ENCODE measurements around the gene C16orf92.

C16orf92 gene

DNA sequence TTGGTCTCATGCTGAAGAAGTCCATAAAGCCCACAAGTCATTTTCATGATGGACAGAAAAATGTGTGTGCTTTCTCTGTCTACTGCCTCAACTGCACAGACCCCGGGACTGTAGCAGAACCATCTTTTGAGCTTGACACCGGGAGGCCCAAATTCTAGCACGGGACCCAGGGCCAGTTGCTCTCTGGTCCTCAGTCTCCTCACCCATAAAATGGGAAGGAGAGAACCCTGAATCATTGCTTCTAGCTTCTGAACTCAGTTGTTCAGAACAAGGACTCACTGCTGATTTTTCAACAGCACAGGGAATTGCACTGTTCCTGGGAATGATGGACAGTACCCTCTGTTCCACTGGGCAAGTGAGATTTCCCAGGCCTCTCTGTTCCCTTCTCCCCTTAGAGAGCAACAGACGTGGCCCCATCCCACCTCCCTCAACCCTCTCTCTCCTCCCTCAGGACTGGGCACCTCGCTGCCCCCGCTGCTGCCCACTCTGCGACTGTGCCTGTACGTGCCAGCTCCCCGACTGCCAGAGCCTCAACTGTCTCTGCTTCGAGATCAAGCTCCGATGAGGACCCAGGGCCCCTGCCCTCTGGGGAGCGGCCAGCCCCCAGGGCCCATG lies 40.4 kb downstream of the C16orf92 start:
- DNase-seq = no peak

DNA sequence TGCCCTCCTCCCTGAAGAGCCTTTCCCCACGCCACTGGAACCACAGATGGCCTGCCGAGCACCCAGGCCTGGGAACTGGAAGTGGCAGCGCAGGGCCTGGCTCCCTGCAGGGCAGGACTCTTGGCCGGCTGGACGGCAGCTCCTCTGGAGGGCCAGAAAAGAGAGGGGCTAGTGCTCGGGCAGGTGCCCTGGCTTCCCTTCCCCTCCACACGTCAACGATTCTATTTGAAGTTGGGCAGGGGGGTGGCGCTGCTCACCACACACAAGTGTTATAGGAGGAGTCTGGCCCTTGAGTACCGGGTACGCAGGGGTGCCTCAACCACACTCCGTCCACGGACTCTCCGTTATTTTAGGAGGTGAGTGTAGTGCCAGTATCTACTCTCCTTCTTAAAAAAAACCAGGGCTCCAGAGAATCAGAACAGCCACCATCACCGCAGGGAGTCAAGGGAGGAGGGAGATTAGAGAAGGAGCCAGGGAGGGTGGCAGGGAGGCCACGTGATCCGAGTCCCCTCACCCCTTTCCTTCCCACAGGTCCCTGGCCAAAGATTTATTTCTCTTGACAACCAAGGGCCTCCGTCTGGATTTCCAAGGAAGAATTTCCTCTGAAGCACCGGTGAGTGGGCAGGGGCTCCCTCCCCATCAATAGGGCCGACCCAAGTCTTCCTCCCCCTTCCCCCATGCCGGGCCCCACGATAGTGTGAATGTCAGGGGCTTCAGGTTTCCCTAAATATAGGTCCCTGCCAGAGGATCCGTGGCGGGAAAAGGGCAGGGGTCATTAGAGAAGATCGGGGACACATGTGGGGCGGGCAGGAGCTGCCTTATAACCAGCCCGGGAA lies 41.1 kb downstream of the C16orf92 start:
- no peak for DNase-seq

DNA sequence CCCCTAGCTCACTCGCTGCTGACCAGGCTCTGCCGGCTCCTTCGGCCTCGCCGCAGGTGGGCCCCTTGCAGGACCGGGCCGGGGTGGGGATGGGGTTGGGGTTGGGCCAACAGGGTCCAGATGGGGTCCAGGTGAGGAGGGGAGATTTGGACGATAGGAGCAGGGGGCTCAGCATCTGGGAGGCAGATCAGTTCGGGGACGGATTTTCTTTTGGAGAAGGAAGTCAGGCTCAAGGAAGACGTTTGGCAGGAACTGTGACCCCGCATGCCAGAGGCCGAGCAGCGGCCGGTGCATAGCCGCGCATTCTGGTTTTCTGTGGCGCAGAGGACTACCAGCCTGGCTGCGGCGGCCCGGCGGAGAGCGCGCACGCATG lies 41.7 kb downstream of the C16orf92 start:
- DNase-seq = no peak

DNA sequence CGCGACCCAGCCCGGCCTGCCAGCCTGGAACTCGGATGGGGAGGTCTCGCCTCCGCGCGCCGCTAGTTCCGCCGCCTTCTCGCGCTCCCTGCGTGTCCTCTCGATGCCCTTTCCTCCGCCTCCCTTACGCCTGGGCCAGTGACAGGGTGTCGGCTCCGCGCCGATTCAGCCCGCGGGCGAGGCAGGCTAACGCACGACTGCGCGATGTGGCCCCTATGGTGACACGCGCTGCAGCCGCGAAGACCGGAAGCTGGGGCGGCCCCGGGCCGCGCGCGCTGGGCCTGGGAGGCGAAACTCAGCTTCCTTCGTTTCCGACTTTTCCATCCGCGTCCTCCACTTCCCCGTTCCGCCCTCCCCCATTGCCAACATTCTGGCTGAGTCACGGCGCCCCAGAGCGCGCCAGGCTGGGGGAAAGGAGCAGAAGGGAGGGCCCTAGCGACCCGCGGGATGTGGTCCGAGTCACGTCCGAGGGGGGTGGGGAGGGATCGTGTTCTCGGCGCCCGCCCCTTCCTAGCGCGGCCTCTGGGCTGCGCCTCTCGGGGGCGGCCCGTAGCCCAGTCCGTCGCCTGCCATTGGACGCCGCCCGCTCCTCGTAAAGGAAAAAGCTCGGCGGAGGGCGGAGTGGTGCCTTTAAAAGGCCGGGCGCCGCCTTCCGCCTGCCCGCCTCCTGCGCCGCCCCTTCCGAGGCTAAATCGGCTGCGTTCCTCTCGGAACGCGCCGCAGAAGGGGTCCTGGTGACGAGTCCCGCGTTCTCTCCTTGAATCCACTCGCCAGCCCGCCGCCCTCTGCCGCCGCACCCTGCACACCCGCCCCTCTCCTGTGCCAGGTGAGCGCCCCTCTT lies 42.3 kb downstream of the C16orf92 start, which contains the start of gene ALDOA:
Gene ALDOA, plus strand, starts transcription at position 659 of the 841 bp plus-strand sequence. CDS start 1,138 bp downstream, outside the sequence.
- DNase-seq = peak; percentile 85

DNA sequence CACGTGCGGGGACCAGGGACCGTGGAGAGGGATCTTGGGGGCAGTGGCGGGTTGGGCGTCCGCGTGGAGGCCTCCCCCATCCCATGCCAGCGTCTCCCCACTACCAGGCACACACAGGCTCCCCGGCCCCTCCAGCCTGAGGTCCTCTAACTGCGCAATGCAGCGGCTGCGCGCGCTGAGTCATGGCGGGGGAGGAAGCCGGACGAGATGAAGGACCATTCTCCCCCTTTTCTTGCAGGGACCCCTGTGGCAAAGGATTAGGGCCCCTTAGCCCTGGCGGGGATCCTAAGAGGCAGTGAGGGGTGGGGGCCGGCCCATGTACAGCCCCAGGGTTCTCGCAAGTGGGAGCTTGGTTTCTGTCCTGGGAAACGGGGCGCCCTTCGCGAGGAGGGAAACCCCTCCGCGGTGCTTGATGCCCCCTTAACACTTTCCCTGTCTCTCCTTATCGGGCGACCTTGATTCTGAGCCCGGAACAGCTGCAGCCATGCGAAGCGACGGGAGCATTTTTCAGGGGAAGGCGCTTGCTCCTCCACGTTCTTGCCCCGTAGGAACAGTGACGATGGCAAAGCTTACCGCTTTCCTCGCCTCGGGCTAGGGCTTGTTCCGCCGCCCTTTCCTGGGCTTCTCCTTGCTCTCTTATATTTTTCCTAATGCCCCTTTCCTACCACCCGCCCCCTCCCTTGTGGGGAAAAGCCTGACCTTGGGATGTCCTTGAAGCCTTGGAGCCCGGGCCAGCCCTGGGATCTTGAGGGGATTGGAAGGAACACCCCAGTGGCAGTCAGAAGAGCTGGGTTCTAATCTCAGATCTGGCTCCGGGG lies 43.2 kb downstream of the C16orf92 start:
- no peak for DNase-seq

DNA sequence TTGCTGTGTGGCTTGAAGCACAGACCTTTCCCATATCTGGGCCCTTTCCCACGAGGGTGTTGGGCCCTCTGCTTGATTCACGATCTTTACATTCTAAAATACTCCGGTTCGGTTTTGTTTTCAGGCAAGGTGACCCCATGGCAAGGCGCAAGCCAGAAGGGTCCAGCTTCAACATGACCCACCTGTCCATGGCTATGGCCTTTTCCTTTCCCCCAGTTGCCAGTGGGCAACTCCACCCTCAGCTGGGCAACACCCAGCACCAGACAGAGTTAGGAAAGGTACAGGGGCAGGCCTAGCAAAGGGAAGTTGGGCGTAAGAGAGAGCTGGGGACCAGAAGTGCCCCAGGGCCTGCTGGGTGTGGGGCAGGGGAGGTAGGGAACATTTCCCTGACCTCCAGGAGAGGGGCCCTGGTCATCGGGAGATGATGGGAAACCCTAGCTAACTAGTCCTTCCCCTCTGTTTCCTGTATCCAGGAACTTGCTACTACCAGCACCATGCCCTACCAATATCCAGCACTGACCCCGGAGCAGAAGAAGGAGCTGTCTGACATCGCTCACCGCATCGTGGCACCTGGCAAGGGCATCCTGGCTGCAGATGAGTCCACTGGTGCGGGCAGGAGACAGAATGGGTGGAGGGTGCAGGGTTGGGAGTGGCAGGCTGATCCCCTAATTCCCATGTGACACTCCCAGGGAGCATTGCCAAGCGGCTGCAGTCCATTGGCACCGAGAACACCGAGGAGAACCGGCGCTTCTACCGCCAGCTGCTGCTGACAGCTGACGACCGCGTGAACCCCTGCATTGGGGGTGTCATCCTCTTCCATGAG lies 44.0 kb downstream of the C16orf92 start:
- no peak for DNase-seq

DNA sequence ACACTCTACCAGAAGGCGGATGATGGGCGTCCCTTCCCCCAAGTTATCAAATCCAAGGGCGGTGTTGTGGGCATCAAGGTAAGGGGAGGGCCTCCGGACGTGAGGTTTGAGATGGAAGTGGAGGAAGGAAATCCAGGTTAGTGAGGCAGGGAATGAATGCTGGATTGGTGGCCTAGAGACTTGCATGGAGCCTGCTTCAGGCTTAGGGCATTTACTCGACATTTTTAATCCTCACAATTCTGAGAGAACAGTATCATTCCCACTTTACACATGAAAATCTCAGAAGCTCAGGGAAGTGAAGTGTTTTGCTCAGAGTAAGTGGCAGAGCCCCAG lies 44.6 kb downstream of the C16orf92 start:
- no peak for DNase-seq

DNA sequence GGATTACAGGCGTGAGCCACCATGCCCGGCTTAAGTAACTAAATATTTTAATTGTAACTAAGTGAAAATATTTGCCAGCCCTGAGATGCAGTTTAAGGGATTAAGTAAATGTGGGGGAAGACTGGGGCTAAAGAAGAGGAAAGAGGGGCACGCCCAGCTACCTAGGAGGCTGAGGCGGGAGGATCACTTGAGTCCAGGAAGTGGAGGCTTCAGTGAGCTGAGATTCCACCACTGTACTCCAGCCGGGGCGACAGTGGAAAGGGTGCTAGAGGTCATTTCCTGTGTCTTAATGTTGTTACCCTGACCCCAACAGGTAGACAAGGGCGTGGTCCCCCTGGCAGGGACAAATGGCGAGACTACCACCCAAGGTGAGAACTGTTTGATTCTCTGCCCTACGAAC lies 45.3 kb downstream of the C16orf92 start:
- no peak for DNase-seq

DNA sequence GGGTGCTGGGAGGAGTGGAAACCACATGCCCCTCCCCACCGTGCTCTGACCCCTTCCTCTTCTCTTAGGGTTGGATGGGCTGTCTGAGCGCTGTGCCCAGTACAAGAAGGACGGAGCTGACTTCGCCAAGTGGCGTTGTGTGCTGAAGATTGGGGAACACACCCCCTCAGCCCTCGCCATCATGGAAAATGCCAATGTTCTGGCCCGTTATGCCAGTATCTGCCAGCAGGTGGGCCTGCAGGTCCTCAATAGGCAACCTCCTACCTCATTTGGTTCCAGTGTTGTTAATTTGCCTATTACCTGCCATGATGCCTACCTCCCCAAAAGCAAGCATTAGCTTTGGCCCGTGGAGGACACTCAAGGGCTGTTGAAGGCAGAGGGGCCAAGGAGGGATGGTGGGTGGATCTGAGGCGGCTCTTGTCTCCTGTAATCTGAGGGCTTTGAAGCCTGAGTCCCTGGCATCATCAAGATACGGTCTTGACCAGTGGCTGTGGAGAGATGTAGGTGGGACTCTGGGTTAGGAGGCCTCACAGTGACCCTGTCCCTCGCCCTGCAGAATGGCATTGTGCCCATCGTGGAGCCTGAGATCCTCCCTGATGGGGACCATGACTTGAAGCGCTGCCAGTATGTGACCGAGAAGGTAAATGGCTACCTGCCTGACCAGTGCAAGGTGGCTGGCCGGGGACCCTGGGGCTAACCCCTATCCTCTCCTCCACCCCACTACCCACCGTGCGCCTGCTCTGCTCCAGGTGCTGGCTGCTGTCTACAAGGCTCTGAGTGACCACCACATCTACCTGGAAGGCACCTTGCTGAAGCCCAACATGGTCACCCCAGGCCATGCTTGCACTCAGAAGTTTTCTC lies 46.0 kb downstream of the C16orf92 start:
- DNase-seq = no peak

DNA sequence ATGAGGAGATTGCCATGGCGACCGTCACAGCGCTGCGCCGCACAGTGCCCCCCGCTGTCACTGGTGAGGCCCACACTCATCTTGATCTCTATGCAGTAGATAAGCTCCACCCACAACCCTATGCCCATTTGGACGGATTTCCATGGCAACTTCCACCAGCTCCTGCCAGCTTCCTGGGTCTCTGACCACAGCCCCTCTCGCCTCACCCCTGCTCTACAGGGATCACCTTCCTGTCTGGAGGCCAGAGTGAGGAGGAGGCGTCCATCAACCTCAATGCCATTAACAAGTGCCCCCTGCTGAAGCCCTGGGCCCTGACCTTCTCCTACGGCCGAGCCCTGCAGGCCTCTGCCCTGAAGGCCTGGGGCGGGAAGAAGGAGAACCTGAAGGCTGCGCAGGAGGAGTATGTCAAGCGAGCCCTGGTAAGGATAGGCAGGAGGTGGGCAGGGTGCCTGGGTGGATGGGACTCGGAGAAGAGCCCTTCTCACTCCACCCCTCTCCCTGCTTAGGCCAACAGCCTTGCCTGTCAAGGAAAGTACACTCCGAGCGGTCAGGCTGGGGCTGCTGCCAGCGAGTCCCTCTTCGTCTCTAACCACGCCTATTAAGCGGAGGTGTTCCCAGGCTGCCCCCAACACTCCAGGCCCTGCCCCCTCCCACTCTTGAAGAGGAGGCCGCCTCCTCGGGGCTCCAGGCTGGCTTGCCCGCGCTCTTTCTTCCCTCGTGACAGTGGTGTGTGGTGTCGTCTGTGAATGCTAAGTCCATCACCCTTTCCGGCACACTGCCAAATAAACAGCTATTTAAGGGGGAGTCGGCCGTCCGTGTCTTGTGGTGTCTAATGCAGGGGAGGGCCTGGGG lies 46.8 kb downstream of the C16orf92 start:
- DNase-seq = no peak

DNA sequence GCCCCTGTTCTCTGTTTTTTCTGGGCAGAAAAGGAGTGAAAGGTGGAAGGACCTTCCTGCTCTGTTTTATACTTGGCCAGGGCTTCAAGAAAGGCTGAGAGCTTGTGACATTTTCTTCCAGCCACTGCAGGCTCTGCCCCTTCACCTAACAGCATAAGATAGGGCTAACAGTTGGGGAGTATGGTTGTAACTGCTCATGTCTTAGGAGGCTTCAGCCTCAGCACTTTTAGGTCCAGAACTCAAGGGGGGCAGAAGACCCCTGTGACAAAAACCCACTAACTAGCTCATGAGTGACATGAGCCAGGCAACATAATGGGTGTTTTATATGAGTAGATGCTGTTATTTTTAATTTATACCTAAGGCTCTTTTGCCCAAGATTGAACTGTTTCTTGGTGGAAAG lies 47.5 kb downstream of the C16orf92 start:
- no peak for DNase-seq

Measured in NCI-H748 treated with DMSO at 0.1 percent for 48 hours (cell line).